SK-N-SH (cell line): ENCODE results near the gene GAMT. TPM values are rescaled to one million over a fixed set of nuclear protein-coding genes. Genes with fewer than 3 reads are reported as not detected.
A peak's percentile ranks its signal among the peaks of the same experiment; 100 is the strongest.

Experiments used
- CTCF ChIA-PET: fragments of 300-600, 350-600 bp; formaldehyde crosslinking; extraction: SDS; loops from one replicate; lab custom pipeline; 2021; lab: Yijun Ruan, JAX
- POLR2A ChIA-PET: fragments of 350-600 bp; sonication (Branson Sonifier 250); formaldehyde crosslinking; extraction: SDS; loops from one replicate; lab custom pipeline; 2020; ENCODE audit warnings: antibody characterized with exemption, inconsistent platforms; lab: Yijun Ruan, JAX
- DNase-seq: peaks from one replicate; pipeline ENCODE4 v3.0.0; 2012
- H2AFZ ChIP-seq: fragments of 200-600 bp; sonication (generic); 2 replicates; pipeline ENCODE4 v1.8.1; 2016; ENCODE audit warnings: antibody characterized with exemption, mild to moderate bottlenecking, low read depth
- H3F3A ChIP-seq: fragments of 200-600 bp; sonication (generic); replicated peaks from 2 replicates; pipeline ENCODE3; 2016; ENCODE audit warnings: antibody characterized with exemption, mild to moderate bottlenecking; ENCODE audit not compliant: insufficient read depth
- H3K27ac ChIP-seq, 2 experiments: fragments of 200-500 bp in 1 of 2; fragments of 200-600 bp in 1 of 2; sonication (Bioruptor generic) in 1 of 2; sonication (generic), shearing (Covaris generic) in 1 of 2; 2 replicates each; pipeline versions ENCODE4 v1.5.1 to v1.6.1; 2014 to 2016; ENCODE audit warnings: low read depth in 2 of 2, inconsistent platforms in 1 of 2, low read length in 1 of 2, mild to moderate bottlenecking in 1 of 2, mixed read lengths in 1 of 2
- H3K27me3 ChIP-seq: fragments of 200-600 bp; sonication (generic), shearing (Covaris generic); 2 replicates; pipeline ENCODE4 v1.6.1; 2016; ENCODE audit warnings: mixed run types; ENCODE audit not compliant: insufficient read depth
- H3K36me3 ChIP-seq, 2 experiments: fragments of 200-500 bp in 1 of 2; fragments of 200-600 bp in 1 of 2; sonication (Bioruptor generic) in 1 of 2; sonication (generic) in 1 of 2; replicated peaks in 1 of 2; 2 replicates each; pipeline versions ENCODE3 to v1.5.1; 2014 to 2016; ENCODE audit warnings: low read length in 1 of 2, mild to moderate bottlenecking in 1 of 2; ENCODE audit not compliant: insufficient read depth in 2 of 2, control insufficient read depth in 1 of 2
- H3K4me1 ChIP-seq, 2 experiments: fragments of 200-500 bp in 1 of 2; fragments of 200-600 bp in 1 of 2; sonication (Bioruptor generic) in 1 of 2; sonication (generic), shearing (Covaris generic) in 1 of 2; 2 replicates each; pipeline versions ENCODE4 v1.5.1 to v1.6.1; 2014 to 2016; ENCODE audit warnings: low read depth in 1 of 2, low read length in 1 of 2, mixed run types in 1 of 2; ENCODE audit not compliant: insufficient read depth in 2 of 2, control insufficient read depth in 1 of 2
- H3K4me2 ChIP-seq: fragments of 200-600 bp; sonication (generic), shearing (Covaris generic); 2 replicates; pipeline ENCODE4 v1.6.1; 2017; ENCODE audit warnings: mixed run types
- H3K4me3 ChIP-seq, 2 experiments: fragments of 200-500 bp in 1 of 2; fragments of 200-600 bp in 1 of 2; sonication (Bioruptor generic) in 1 of 2; sonication (generic), shearing (Covaris generic) in 1 of 2; 2 replicates each; pipeline versions ENCODE4 v1.5.1 to v1.8.1; 2014 to 2016; ENCODE audit warnings: low read depth in 2 of 2, inconsistent platforms in 1 of 2, low read length in 1 of 2, mild to moderate bottlenecking in 1 of 2, mixed read lengths in 1 of 2, moderate library complexity in 1 of 2
- H3K79me2 ChIP-seq: fragments of 200-600 bp; sonication (generic); 2 replicates; pipeline ENCODE4 v1.8.1; 2017; ENCODE audit warnings: mild to moderate bottlenecking; ENCODE audit not compliant: insufficient read depth
- H3K9ac ChIP-seq: fragments of 200-600 bp; sonication (generic); 2 replicates; pipeline ENCODE4 v1.6.1; 2017; ENCODE audit warnings: mixed run types
- H3K9me2 ChIP-seq: fragments of 200-600 bp; sonication (generic); 2 replicates; pipeline ENCODE4 v1.6.1; 2017; ENCODE audit warnings: mixed run types
- H3K9me3 ChIP-seq: fragments of 200-600 bp; sonication (generic); 2 replicates; pipeline ENCODE4 v1.6.1; 2017; ENCODE audit warnings: mixed run types, mild to moderate bottlenecking, moderate library complexity
- H4K20me1 ChIP-seq: fragments of 200-600 bp; sonication (generic); 2 replicates; pipeline ENCODE4 v1.6.1; 2017; ENCODE audit warnings: mild to moderate bottlenecking, mixed run types; ENCODE audit not compliant: insufficient read depth
- CHD2 ChIP-seq: fragments of 150-350 bp; IDR thresholded peaks from 2 replicates; pipeline ENCODE4 v1.6.1; 2018; ENCODE audit warnings: low read length; ENCODE audit not compliant: partially characterized antibody
- ELF1 ChIP-seq: IDR thresholded peaks from 2 replicates; pipeline ENCODE4 v1.4.0; 2012
- EP300 ChIP-seq, 2 experiments: IDR thresholded peaks; 2 replicates each; pipeline versions ENCODE4 v1.4.0 to v1.6.1; 2012; ENCODE audit warnings: borderline replicate concordance in 1 of 2, low read depth in 1 of 2, low read length in 1 of 2
- FOSL2 ChIP-seq: IDR thresholded peaks from 2 replicates; pipeline ENCODE4 v1.4.0; 2012; ENCODE audit warnings: low read depth, mild to moderate bottlenecking, moderate library complexity, borderline replicate concordance
- FOXJ3 ChIP-seq: sonication (generic); formaldehyde crosslinking; IDR thresholded peaks from 2 replicates; pipeline ENCODE4 v1.5.1; 2020; ENCODE audit warnings: mild to moderate bottlenecking, missing genetic modification reagents
- GABPA ChIP-seq: IDR thresholded peaks from 2 replicates; pipeline ENCODE4 v1.4.0; 2012; ENCODE audit warnings: low read depth, mild to moderate bottlenecking
- GATA2 ChIP-seq: sonication (generic); formaldehyde crosslinking; IDR thresholded peaks from 2 replicates; pipeline ENCODE4 v1.5.0; 2020; ENCODE audit warnings: mild to moderate bottlenecking, missing genetic modification reagents
- JUND ChIP-seq: IDR thresholded peaks from 2 replicates; pipeline ENCODE4 v1.4.0; 2012
- MXI1 ChIP-seq: IDR thresholded peaks from 2 replicates; pipeline ENCODE4 v1.6.1; 2012; ENCODE audit warnings: mild to moderate bottlenecking, low read depth, low read length, improper control_type of control experiment
- NRF1 ChIP-seq: IDR thresholded peaks from 2 replicates; pipeline ENCODE4 v1.6.1; 2012; ENCODE audit warnings: low read depth, mild to moderate bottlenecking, low read length
- POLR2AphosphoS5 ChIP-seq: IDR thresholded peaks from 2 replicates; pipeline ENCODE4 v1.6.1; 2012; ENCODE audit warnings: low read depth, low read length
- RAD21 ChIP-seq: IDR thresholded peaks from 2 replicates; pipeline ENCODE4 v1.6.1; 2012; ENCODE audit warnings: mild to moderate bottlenecking, low read length
- RCOR1 ChIP-seq: fragments of 150-350 bp; IDR thresholded peaks from 2 replicates; pipeline ENCODE4 v1.6.1; 2017; ENCODE audit warnings: antibody characterized with exemption, low read length
- REST ChIP-seq: IDR thresholded peaks from 2 replicates; pipeline ENCODE4 v1.6.1; 2012; ENCODE audit warnings: mild to moderate bottlenecking, low read depth, low read length, moderate library complexity
- RFX5 ChIP-seq: IDR thresholded peaks from 2 replicates; pipeline ENCODE4 v1.6.1; 2012; ENCODE audit warnings: mild to moderate bottlenecking, improper control_type of control experiment, low read length
- SIN3A ChIP-seq: IDR thresholded peaks from 2 replicates; pipeline ENCODE4 v1.6.1; 2012; ENCODE audit warnings: low read depth, mild to moderate bottlenecking, low read length, moderate library complexity, borderline replicate concordance
- SMC3 ChIP-seq: IDR thresholded peaks from 2 replicates; pipeline ENCODE4 v1.6.1; 2012; ENCODE audit warnings: low read depth, low read length, improper control_type of control experiment
- TAF1 ChIP-seq: IDR thresholded peaks from 2 replicates; pipeline ENCODE4 v1.6.1; 2012; ENCODE audit warnings: low read depth, mild to moderate bottlenecking, low read length, moderate library complexity, borderline replicate concordance
- TEAD4 ChIP-seq: IDR thresholded peaks from 2 replicates; pipeline ENCODE4 v1.4.0; 2012; ENCODE audit warnings: mild to moderate bottlenecking, borderline replicate concordance; ENCODE audit not compliant: insufficient read depth
- USF1 ChIP-seq: IDR thresholded peaks from 2 replicates; pipeline ENCODE4 v1.4.0; 2012; ENCODE audit warnings: low read depth, borderline replicate concordance
- YY1 ChIP-seq: IDR thresholded peaks from 2 replicates; pipeline ENCODE4 v1.4.0; 2012; ENCODE audit warnings: low read depth, mild to moderate bottlenecking
- WGBS: methylation state at CpG from one replicate; pipeline ENCODE4 v1.1.6; 2017; ENCODE audit warnings: low lambda C conversion rate; 5-methylcytosine and 5-hydroxymethylcytosine counted together
- polyA plus RNA-seq, 3 experiments: library from polyadenylated mRNA; depleted of rRNA; stranded (reverse); fragments of >200 nt; gene quantifications; 2 replicates each; pipeline ENCODE4 v1.2.3, GENCODE V29; 2012
- TF ChIP-seq, protein P1 (sequence below): IDR thresholded peaks from 2 replicates; pipeline ENCODE4 v1.4.0; 2012; ENCODE audit warnings: low read depth, borderline replicate concordance
- TF ChIP-seq, protein P2 (sequence below): IDR thresholded peaks from 2 replicates; pipeline ENCODE4; 2012

GAMT gene
- polyA plus RNA-seq, 1 of the 3 experiments (the other 2 are of a cell fraction): 85.3 TPM

GRCh38 chr19:1438035-1438932 lies 36.9 kb upstream of the GAMT start, which contains the start of gene RPS15:
RPS15 (plus strand) TSS chr19:1438396; CDS start chr19:1438426, 30 bp downstream.
- Histone ChIP-seq H3K27ac (peak within 1 kb of the TSS; percentile 81 to 82), H2AFZ (peak within 1 kb of the TSS; percentile 79; the same call in 1 of the 2 replicates), H4K20me1 (peaks cover 50% of the 10 kb centered on the region), H3K4me3 (peak within 1 kb of the TSS; percentile 80 to 81), H3K79me2 (peaks cover 43% of the 10 kb centered on the region), H3K9me2 (no peaks in the 10 kb centered on the region), H3K4me1 (peaks cover 3 to 17% of the 10 kb centered on the region in 2 experiments; a peak in 3 of 4 replicates), H3K4me2 (peak within 1 kb of the TSS; percentile 97), H3K36me3 (peaks cover 35 to 51% of the 10 kb centered on the region in 2 experiments), H3K9me3 (no peaks in the 10 kb centered on the region), H3K27me3 (no peaks in the 10 kb centered on the region), H3K9ac (peak within 1 kb of the TSS; percentile 96), H3F3A (peaks cover 56% of the 10 kb centered on the region)
- peak; percentile 96 for DNase-seq
- ChIA-PET POLR2A (interaction anchor here (1.1 kb wide), 1 partner anchor 169 kb away, joined by 3 read pairs; the partner anchor contains the start of gene CIRBP), CTCF (interaction anchor here (0.7 to 2.0 kb wide), 6 partner anchors 9 to 122 kb away, joined by 3 to 9 read pairs (median 4); no protein-coding TSS in a partner anchor)
- WGBS: 6% methylated on average over 27 of the region's 100 CpGs
- peak; percentile 50 for TF ChIP-seq USF1
- TF ChIP-seq TAF1: peak; percentile 99
- no peak for TF ChIP-seq GATA2 (CRISPR knock-in tag)
- 0 out of 2 replicates have a peak, but pooled peaks have one; percentile 32 for TF ChIP-seq TEAD4
- peak; percentile 91; the same call in 1 of the 2 replicates for TF ChIP-seq SIN3A
- peak; percentile 69 for TF ChIP-seq RCOR1
- TF ChIP-seq RFX5: no peak
- TF ChIP-seq EP300 (IDR thresholded peaks at IDR 0.05; ENCODE audit: borderline replicate concordance in 1 of 2, low read depth in 1 of 2, low read length in 1 of 2): 0 out of 4 replicates have a peak, but pooled peaks of 1 of the 2 experiments have one; percentile 30
- TF ChIP-seq JUND: peak; percentile 14; the same call in 1 of the 2 replicates
- peak; percentile 82 for TF ChIP-seq MXI1
- TF ChIP-seq, protein P1, sequence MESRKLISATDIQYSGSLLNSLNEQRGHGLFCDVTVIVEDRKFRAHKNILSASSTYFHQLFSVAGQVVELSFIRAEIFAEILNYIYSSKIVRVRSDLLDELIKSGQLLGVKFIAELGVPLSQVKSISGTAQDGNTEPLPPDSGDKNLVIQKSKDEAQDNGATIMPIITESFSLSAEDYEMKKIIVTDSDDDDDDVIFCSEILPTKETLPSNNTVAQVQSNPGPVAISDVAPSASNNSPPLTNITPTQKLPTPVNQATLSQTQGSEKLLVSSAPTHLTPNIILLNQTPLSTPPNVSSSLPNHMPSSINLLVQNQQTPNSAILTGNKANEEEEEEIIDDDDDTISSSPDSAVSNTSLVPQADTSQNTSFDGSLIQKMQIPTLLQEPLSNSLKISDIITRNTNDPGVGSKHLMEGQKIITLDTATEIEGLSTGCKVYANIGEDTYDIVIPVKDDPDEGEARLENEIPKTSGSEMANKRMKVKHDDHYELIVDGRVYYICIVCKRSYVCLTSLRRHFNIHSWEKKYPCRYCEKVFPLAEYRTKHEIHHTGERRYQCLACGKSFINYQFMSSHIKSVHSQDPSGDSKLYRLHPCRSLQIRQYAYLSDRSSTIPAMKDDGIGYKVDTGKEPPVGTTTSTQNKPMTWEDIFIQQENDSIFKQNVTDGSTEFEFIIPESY: peak; percentile 99
- peak; percentile 91 for TF ChIP-seq GABPA
- TF ChIP-seq FOXJ3 (CRISPR knock-in tag): peak; percentile 85
- peak; percentile 99 for TF ChIP-seq POLR2AphosphoS5
- peak; percentile 91 for TF ChIP-seq ELF1
- TF ChIP-seq SMC3: peak; percentile 5; the same call in 1 of the 2 replicates
- TF ChIP-seq RAD21: no peak
- TF ChIP-seq NRF1: peak; percentile 50; the same call in 1 of the 2 replicates
- peak; percentile 87 for TF ChIP-seq YY1
- TF ChIP-seq, protein P2, sequence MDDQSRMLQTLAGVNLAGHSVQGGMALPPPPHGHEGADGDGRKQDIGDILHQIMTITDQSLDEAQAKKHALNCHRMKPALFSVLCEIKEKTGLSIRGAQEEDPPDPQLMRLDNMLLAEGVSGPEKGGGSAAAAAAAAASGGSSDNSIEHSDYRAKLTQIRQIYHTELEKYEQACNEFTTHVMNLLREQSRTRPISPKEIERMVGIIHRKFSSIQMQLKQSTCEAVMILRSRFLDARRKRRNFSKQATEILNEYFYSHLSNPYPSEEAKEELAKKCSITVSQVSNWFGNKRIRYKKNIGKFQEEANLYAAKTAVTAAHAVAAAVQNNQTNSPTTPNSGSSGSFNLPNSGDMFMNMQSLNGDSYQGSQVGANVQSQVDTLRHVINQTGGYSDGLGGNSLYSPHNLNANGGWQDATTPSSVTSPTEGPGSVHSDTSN: peak; percentile 37; the same call in 1 of the 2 replicates
- TF ChIP-seq FOSL2: no peak
- TF ChIP-seq REST: peak; percentile 82; the same call in 1 of the 2 replicates
- TF ChIP-seq CHD2: peak; percentile 100
